Activated naive CD4-positive, alpha-beta T cell treated with anti-CD3 and anti-CD28 coated beads, Interleukin-2, amount 10 ng/mL, durations not matched to agents 7 days and 5 days (primary cell): ENCODE measurements around the gene EIF2B4.

Source experiments
- CTCF ChIA-PET: fragments of 350-600 bp; sonication (Branson Sonifier 250); formaldehyde crosslinking; loops from one replicate; lab custom pipeline; 2021; ENCODE audit warnings: antibody characterized with exemption; lab: Charles Lee
- DNase-seq: peaks from one replicate; pipeline ENCODE4 v3.0.0-alpha.2; 2020
- H3K27ac Mint-ChIP-seq: one replicate; pipeline ENCODE4 v1.8.0; 2021; ENCODE audit warnings: mild to moderate bottlenecking, moderate library complexity, mixed read lengths
- H3K27me3 Mint-ChIP-seq: one replicate; pipeline ENCODE4 v1.8.0; 2021; ENCODE audit warnings: mild to moderate bottlenecking, mixed read lengths
- H3K36me3 Mint-ChIP-seq: one replicate; pipeline ENCODE4 v1.8.0; 2021; ENCODE audit warnings: mixed read lengths
- H3K4me1 Mint-ChIP-seq: one replicate; pipeline ENCODE4 v1.8.0; 2021; ENCODE audit warnings: mixed read lengths
- H3K4me3 Mint-ChIP-seq: one replicate; pipeline ENCODE4 v1.8.0; 2021; ENCODE audit warnings: mild to moderate bottlenecking, moderate library complexity, mixed read lengths
- H3K9me3 Mint-ChIP-seq: one replicate; pipeline ENCODE4 v1.8.0; 2021; ENCODE audit warnings: mixed read lengths

Gene EIF2B4

DNA sequence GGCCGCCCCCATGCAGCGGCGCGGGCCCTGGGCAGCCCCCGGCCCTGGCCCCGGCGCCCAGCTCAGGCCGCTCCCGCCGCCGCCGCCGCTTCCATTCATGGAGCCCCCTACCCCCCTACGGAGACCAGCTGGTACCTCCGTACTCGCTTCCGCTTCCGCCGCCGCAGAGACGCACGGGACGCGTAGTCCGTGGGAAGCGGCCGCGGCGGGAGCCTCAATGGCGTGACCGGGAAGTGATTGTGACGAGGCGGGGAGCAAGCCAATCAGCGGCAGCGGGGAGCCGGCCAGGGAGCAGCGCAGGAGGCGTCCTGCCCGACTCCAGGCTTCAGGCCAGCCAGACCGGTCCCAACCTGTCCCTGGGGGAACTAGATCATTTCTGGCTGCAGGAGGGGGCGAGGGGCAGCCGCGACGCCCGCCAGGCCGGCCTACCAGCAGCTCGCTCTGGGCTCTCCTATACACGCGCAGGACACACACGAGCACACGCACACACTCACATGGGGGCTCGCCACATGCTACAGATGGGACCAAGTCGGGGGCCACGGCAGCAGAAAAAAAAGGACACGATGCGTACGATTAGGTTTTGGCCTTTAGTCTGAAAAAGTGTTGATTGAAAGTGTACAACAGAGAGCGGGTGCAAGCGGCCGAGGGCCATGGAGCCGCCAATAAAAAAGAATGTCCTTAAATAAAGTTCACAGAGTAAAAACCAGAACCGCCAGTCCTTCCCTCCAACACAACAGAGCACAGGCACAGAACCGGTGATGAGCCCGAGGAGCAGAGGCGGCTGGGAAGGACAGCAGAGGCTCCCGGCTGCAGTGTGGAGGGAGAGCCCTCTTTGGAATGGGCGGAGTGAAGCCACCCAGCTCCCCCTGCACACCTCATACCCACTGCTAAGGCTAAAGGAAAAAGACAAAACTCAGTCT lies 10.7 kb upstream of the EIF2B4 start, which contains the start of gene ZNF513:
TSS of gene ZNF513 (minus strand) at position 109 of the 920 bp plus-strand sequence. CDS start 208 bp downstream, outside the sequence.
- DNase-seq, result peak; percentile 94
- H3K9me3 Mint-ChIP-seq, result no peaks in the 10 kb centered on the region
- CTCF ChIA-PET, result interaction anchor here (1.4 to 2.0 kb wide), 3 partner anchors 10 to 49 kb away, joined by 3 to 14 read pairs (median 4); partner anchors contain the start of genes EIF2B4, PPM1G and SNX17
- H3K36me3 Mint-ChIP-seq, result peaks cover 57% of the 10 kb centered on the region
- peaks cover 33% of the 10 kb centered on the region for H3K4me1 Mint-ChIP-seq
- H3K27ac Mint-ChIP-seq, result peak within 1 kb of the TSS; percentile 93
- H3K27me3 Mint-ChIP-seq, result no peaks in the 10 kb centered on the region
- H3K4me3 Mint-ChIP-seq, result peak within 1 kb of the TSS; percentile 86

DNA sequence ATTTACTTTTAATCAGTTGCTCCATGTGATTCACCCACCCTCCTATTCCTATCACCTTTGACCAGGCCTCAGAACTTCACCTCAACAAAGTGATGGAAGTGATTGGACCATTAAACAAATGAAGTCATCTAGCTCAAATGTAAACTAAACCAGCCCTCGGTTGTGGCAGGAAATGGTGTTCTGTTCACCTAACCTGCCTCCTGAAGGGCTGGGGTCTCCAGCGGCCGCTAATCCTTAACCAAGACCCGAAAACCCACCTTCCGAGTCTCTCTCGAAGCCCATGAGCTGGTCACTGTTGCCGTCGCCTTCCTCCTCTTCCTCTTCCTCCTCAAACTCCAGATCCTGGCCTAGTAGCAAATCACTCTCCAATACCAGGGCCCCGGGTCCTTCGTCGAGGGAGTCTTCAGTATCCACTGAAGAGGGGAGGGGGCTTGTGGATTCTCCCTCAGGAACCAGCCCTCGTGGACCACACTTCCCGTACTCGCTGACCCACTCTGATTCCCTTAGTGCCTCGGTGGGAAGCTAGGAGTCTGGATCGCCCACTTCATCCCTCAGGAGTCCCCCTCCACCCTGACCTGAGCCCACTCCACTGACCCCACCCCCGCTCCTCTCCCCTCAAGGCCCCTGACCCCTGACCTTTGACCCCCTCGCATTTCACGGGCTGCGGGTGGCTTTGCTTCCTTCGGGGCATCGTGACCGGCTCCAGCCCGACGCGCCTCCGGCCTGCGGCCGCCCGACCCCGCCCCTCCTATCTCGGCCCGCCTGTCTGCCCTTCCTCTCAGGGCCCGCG lies 9.9 kb upstream of the EIF2B4 start:
- Mint-ChIP-seq H3K4me3 (peak overlapping the region; percentile 86), H3K27me3 (no peaks in the 10 kb centered on the region), H3K27ac (peak overlapping the region; percentile 93), H3K9me3 (no peaks in the 10 kb centered on the region), H3K4me1 (peaks cover 33% of the 10 kb centered on the region), H3K36me3 (peaks cover 57% of the 10 kb centered on the region)
- CTCF ChIA-PET, result interaction anchor here (1.0 to 2.0 kb wide), 4 partner anchors 10 to 303 kb away, joined by 3 to 14 read pairs (median 6); partner anchors contain the start of genes EIF2B4, PPM1G and SNX17
- peak; percentile 79 for DNase-seq

DNA sequence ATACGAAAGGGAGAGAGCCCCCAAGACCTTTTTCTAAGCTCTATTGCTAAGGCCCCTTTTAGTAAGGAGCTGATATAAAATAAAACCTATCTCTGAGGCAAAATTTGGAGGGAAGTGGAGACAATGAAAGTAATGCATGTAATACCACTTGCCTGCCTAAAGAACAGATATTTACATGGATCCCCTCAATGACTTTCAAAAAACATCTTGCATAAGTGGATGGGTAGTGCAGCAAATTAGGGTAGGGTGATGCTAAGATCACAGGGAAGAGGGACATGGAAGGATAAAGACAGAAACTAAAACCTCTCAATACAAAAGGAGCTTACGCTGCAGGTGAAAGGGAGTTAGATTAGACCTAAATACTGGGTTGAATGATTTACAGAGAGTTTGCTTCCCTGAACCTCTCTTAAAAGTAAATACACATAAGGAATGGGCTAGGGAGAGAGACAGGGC lies 9.3 kb upstream of the EIF2B4 start:
- H3K27ac Mint-ChIP-seq, result peak overlapping the region; percentile 93
- no peak for DNase-seq
- peaks cover 38% of the 10 kb centered on the region for H3K4me1 Mint-ChIP-seq
- no peaks in the 10 kb centered on the region for H3K27me3 Mint-ChIP-seq
- peak overlapping the region; percentile 86 for H3K4me3 Mint-ChIP-seq
- H3K36me3 Mint-ChIP-seq, result peaks cover 59% of the 10 kb centered on the region
- H3K9me3 Mint-ChIP-seq, result no peaks in the 10 kb centered on the region
- CTCF ChIA-PET, result interaction anchor here (1.0 to 2.0 kb wide), 3 partner anchors 9 to 304 kb away, joined by 6 to 14 read pairs (median 7); partner anchors contain the start of genes EIF2B4 and SNX17

DNA sequence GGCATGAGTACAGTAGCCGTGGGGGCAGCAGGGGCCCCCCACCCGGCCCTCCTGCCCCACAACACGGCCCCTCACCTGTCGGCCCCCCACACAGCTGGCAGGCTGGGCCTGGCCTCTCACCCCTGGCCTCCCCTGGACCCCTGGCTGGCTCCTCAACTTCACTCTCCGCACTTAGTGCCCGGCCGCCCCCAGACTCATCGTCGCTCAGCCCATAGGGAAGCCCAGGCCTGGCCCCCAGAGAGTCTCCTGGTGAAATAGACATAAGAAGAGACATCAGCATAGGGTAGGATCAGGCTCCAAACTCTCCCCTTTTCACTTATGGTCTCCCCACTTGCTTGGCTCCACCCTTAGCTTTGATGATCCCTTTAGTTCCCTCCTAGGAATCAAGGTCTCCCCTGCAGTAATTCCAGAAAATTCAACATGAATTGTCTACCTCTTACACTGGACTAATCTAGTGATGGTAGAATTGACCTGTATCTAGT lies 8.7 kb upstream of the EIF2B4 start:
- peak overlapping the region; percentile 93 for H3K27ac Mint-ChIP-seq
- H3K36me3 Mint-ChIP-seq, result peaks cover 56% of the 10 kb centered on the region
- H3K9me3 Mint-ChIP-seq, result no peaks in the 10 kb centered on the region
- DNase-seq, result no peak
- H3K4me3 Mint-ChIP-seq, result peak overlapping the region; percentile 86
- H3K4me1 Mint-ChIP-seq, result peaks cover 38% of the 10 kb centered on the region
- no peaks in the 10 kb centered on the region for H3K27me3 Mint-ChIP-seq
- CTCF ChIA-PET, result interaction anchor here (1.3 kb wide), 1 partner anchor 304 kb away, joined by 7 read pairs; no protein-coding TSS in a partner anchor

DNA sequence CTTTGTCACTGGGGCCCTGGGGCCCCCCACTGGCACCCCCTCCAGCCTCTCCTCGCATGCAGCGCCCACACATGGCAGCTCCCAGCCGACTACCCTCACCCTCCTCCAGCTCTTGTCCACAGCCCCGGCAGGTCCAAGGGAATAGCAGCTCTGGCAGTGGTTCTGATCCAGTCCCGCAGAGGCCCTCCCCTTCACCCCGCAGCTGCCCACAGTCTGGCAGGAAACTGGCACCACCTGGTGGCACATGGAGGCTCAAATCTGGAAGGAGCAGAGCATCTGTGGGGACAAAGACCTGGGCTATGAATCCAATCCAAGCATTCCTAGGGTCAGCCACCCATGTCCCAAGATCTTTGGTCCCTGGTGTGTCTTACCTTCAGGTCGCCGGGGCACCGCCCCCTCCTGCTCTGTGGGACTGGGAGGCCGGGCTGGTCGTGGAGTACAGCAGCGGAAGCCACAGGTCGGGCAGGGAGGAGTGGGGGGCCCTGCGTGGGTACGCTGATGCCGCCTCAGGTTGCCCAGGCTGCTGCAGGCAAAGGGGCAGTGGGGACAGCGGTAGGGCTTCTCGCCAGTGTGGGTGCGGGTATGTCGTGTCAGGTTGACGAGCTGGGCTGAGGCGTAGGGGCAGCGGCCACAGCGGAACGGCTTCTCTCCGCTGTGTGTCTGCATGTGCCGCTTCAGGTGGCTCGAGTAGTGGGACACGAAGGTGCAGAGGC lies 8.1 kb upstream of the EIF2B4 start:
- Mint-ChIP-seq H3K4me3 (no peak overlapping the region), H3K9me3 (no peaks in the 10 kb centered on the region), H3K4me1 (peaks cover 43% of the 10 kb centered on the region), H3K27me3 (no peaks in the 10 kb centered on the region), H3K27ac (no peak overlapping the region), H3K36me3 (peaks cover 55% of the 10 kb centered on the region)
- DNase-seq, result no peak
- CTCF ChIA-PET, result no interaction called here

DNA sequence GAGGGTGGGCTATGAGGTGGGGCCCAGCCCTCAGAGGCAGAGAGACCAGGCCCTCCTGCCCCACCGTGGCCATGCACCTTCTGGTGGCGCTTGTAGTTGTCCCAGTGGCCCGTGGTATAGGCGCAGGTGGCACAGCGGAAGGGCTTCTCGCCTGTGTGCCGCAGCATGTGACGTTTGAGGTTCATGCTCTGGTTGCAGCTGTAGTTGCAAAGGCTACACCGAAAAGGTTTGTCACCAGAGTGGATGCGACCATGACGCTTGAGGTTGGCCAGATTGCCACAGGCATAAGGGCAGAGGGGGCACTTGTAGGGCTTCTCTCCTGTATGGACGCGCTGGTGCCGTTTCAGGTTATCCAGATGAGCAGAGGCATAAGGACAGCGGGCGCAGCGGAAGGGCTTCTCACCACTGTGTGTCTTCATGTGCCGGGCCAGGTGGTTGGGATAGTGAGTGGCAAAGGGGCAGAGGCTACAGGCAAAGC lies 7.5 kb upstream of the EIF2B4 start:
- no peaks in the 10 kb centered on the region for H3K9me3 Mint-ChIP-seq
- peaks cover 49% of the 10 kb centered on the region for H3K4me1 Mint-ChIP-seq
- H3K27me3 Mint-ChIP-seq, result no peaks in the 10 kb centered on the region
- H3K27ac Mint-ChIP-seq, result no peak overlapping the region
- CTCF ChIA-PET, result no interaction called here
- no peak for DNase-seq
- H3K36me3 Mint-ChIP-seq, result peaks cover 59% of the 10 kb centered on the region
- H3K4me3 Mint-ChIP-seq, result no peak overlapping the region

DNA sequence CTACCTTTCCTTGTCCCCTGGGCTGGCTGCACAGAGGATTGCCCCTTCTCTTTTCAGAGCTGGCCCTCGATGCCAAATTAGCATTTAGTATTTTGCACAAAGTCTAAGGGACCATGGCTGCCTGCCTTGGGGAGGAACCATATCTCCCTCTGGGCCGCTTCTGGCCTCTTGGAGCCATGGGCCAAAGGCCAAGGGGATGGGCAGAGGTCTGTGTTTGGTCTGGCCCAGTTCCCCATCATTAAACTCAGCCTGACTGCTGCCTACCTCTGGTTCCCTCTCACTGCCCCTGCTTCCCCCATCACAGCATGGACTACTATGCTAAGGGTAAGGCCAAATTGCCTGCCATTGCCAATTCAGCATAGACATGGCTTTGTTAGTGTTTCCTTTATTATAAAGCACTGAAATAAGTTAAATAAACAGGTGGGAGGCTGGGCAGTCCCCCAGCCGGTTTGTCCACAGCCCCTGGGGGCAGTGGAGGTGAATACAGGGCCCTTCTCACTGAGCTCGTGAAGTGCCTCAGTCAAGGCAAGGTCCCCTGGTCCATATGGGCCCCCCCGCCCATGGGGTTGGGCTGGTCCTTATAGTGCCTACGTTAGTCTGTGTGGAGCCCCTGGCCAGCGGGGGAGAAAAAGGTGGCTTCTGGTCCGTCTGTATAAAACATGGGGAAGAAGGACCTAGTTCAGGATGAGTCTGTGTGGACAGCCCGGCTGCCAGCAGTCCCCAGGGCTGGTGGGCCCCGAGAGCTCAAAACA lies 6.9 kb upstream of the EIF2B4 start:
- peak overlapping the region; percentile 63 for H3K27ac Mint-ChIP-seq
- peaks cover 55% of the 10 kb centered on the region for H3K4me1 Mint-ChIP-seq
- H3K36me3 Mint-ChIP-seq, result peaks cover 60% of the 10 kb centered on the region
- H3K9me3 Mint-ChIP-seq, result no peaks in the 10 kb centered on the region
- no peak overlapping the region for H3K4me3 Mint-ChIP-seq
- CTCF ChIA-PET, result interaction anchor here (0.6 kb wide), 1 partner anchor 32 kb away, joined by 3 read pairs; no protein-coding TSS in a partner anchor
- no peaks in the 10 kb centered on the region for H3K27me3 Mint-ChIP-seq
- DNase-seq, result no peak

DNA sequence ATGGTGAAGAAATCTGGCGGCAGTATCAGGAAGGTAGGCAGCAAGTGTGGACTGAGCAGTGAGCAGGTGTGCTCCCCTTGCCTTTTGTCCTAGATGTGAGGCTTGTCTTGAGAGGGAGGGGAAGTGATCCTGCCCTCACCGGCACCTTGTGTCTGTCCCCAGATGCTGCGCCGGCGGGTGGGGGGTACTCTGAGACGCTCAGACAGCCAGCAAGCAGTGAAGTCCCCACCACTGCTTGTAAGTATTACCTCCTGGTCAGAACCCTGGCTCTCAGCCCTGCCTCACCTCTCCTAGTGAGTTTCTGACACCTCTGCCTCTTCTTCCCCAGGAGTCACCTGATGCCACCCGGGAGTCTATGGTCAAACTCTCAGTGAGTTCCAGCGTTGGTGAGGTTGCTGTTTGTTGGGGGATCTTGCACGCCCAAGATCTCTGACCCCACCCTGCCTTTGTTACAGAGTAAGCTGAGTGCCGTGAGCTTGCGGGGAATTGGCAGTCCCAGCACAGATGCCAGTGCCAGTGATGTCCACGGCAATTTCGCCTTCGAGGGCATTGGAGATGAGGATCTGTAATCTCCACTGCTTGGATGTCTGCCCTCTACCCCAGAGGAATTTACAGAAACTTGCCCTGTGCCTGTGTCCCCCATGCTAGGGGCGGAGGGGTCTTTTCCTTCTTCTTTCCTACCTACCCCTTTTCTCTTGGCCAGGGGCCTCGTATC lies 6.2 kb upstream of the EIF2B4 start:
- H3K27me3 Mint-ChIP-seq, result no peaks in the 10 kb centered on the region
- H3K36me3 Mint-ChIP-seq, result peaks cover 57% of the 10 kb centered on the region
- peak overlapping the region; percentile 63 for H3K27ac Mint-ChIP-seq
- H3K4me3 Mint-ChIP-seq, result no peak overlapping the region
- peaks cover 59% of the 10 kb centered on the region for H3K4me1 Mint-ChIP-seq
- no peak for DNase-seq
- CTCF ChIA-PET, result no interaction called here
- no peaks in the 10 kb centered on the region for H3K9me3 Mint-ChIP-seq

DNA sequence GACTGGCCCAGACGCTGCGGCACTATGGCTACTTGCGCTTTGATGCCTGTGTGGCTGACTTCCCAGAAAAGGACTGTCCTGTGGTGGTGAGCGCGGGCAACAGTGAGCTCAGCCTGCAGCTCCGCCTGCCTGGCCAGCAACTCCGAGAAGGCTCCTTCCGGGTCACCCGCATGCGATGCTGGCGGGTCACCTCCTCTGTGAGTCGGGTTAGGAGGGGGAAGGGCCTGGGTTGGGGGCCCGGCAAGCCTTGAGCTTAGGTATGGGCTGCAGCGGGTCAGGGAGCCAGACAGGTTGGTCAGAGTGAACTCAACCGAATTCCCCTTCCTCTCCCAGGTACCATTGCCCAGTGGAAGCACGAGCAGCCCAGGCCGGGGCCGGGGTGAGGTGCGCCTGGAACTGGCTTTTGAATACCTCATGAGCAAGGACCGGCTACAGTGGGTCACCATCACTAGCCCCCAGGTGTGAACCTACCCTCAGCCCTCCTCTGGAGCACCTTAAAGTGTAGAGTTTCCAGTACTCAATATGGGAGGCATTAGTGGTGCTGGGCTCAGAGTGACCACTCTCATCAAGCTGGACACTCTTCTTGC lies 5.5 kb upstream of the EIF2B4 start:
- DNase-seq, result no peak
- H3K36me3 Mint-ChIP-seq, result peaks cover 54% of the 10 kb centered on the region
- CTCF ChIA-PET, result no interaction called here
- H3K27ac Mint-ChIP-seq, result no peak overlapping the region
- no peaks in the 10 kb centered on the region for H3K9me3 Mint-ChIP-seq
- H3K4me3 Mint-ChIP-seq, result no peak overlapping the region
- no peaks in the 10 kb centered on the region for H3K27me3 Mint-ChIP-seq
- H3K4me1 Mint-ChIP-seq, result peaks cover 54% of the 10 kb centered on the region

DNA sequence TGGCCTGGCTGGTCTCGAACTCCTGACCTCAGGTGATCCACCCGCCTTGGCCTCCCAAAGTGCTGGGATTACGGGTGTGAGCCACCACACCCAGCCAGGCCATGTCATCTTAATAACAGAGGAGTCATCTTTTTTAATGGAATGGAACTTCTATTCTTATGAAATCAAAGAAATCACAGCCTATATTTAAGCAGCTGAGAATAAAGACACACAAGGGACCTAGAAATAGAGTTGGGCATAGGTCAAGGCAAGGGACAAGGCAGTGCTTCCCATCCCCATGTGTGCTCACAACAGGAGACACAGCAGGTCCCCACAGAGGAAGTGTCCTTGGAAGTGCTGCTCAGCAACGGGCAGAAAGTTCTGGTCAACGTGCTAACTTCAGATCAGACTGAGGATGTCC lies 3.4 kb upstream of the EIF2B4 start:
- Mint-ChIP-seq H3K36me3 (peaks cover 57% of the 10 kb centered on the region), H3K4me1 (peaks cover 50% of the 10 kb centered on the region), H3K27me3 (no peaks in the 10 kb centered on the region), H3K27ac (no peak overlapping the region), H3K4me3 (no peak overlapping the region), H3K9me3 (no peaks in the 10 kb centered on the region)
- no peak for DNase-seq
- CTCF ChIA-PET, result no interaction called here

DNA sequence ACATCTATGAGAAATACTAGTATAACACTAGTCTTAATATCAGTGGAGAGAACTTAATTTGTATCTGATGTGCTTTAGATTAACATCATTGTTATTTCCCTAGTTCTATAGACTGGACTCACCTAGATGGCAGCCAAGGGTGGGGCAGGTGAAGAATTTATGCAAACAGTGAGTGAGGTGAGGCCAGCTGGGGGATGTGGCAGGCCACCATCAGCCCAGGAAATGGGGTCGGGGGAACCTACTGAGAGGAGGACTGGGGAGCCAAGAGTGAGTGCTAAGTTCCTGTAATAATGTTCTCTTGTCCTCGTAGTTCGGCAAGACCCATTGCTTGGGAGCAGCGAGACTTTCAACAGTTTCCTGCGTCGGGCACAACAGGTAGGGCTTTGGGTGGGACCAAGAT lies 2.8 kb upstream of the EIF2B4 start:
- Mint-ChIP-seq H3K4me3 (peak overlapping the region; percentile 47), H3K36me3 (peaks cover 62% of the 10 kb centered on the region), H3K9me3 (no peaks in the 10 kb centered on the region), H3K4me1 (peaks cover 51% of the 10 kb centered on the region), H3K27ac (peak overlapping the region; percentile 80), H3K27me3 (no peaks in the 10 kb centered on the region)
- CTCF ChIA-PET, result interaction anchor here (1.8 kb wide), 1 partner anchor 310 kb away, joined by 5 read pairs; no protein-coding TSS in a partner anchor
- peak; percentile 46 for DNase-seq
